ENCODE data around the gene AZU1. TPM values are rescaled to one million over a fixed set of nuclear protein-coding genes. Genes with fewer than 3 reads are reported as not detected.
A peak's percentile ranks its signal among the peaks of the same experiment; 100 is the strongest.
"Not testable (repeated sequence)": the region's sequence is repeated elsewhere in the genome, so short reads cannot be mapped to it uniquely, and the experiment has no call there.

The AZU1 gene
- total RNA-seq, 1 experiment from 2014 or later: not detected

DNA sequence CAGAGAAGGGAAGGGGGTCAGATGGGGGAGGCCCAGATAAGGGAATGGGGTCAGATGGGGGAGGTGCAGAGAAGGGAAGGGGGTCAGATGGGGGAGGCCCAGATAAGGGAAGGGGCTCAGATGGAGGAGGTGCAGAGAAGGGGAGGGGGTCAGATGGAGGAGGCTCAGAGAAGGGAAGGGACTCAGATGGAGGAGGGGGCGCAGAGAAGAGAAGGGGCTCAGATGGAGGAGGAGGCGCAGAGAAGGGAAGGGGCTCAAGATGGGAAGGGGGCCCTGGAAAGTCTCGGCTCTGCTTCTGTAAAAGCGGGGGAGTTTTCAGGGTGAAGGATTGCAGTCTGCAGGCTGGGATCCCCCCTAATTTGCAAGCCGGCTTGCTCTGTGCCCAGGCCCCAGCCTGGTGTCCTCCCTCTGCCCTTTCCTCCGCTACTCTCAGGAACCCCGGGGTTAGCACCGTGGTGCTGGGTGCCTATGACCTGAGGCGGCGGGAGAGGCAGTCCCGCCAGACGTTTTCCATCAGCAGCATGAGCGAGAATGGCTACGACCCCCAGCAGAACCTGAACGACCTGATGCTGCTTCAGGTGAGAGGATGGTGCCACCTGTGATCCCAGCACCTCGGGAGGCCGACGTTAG, 1.6 kb downstream of the AZU1 start:
- no peak for DNase-seq (ENCODE audit: low read depth)

DNA sequence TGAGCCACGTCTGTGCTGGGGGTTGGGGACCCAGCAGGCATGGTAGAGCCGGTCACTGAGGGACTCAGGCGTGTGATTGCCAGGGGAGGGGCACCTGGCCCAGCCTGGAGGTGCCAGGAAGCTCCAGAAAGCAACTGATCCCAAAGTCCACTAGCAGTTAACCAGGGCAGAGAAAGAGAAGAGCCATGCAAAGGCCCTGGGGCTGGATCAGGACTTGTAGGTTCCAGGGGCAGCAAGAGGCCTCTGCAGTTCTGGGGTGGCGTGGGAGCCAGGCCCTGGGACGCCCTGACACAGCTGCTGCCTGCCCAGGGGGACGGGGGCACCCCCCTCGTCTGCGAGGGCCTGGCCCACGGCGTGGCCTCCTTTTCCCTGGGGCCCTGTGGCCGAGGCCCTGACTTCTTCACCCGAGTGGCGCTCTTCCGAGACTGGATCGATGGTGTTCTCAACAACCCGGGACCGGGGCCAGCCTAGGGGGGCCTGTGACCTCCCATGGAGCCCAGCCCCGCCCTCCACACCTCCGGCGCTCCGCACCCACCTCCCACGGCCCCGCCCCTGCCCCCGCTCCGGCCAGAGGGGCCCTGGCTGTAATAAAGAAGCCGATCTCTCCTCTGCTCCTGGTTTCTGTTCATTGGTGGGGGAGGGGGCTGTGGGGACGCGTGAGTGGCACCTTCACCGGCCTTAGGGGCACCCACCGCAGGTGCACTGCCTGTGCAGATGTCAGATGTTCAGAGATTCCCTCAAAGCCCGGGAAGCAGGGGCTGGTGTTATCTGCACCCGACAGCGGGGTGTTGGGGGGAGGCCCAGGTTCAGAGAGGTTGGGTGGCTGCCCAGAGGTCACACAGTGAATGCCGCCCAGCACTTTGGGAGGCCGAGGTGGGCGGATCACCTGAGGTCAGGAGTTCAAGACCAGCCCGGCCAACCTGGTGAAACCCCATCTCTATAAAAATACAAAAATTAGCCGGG, 4.1 kb downstream of the AZU1 start:
- no peak for DNase-seq (ENCODE audit: low read depth)

DNA sequence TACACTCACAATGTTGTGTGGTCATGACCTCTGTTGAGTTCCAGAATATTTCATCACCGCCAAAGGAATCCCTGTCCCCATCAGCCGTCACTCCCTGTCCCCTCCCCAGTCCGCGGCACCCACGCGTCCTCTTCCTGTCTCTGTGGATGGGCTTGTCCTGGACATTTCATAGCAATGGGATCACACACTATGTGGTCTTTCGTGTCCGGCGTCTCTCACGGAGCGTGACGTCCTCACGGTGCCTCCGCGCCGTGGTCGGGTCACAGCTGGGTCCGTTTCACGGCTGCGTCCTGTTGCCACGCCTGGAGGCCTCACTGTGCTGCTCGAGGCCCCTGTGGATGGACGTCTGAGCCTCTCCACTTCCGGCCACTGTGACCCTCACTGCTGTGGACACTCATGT, 6.6 kb downstream of the AZU1 start:
- no peak for DNase-seq (ENCODE audit: low read depth)

DNA sequence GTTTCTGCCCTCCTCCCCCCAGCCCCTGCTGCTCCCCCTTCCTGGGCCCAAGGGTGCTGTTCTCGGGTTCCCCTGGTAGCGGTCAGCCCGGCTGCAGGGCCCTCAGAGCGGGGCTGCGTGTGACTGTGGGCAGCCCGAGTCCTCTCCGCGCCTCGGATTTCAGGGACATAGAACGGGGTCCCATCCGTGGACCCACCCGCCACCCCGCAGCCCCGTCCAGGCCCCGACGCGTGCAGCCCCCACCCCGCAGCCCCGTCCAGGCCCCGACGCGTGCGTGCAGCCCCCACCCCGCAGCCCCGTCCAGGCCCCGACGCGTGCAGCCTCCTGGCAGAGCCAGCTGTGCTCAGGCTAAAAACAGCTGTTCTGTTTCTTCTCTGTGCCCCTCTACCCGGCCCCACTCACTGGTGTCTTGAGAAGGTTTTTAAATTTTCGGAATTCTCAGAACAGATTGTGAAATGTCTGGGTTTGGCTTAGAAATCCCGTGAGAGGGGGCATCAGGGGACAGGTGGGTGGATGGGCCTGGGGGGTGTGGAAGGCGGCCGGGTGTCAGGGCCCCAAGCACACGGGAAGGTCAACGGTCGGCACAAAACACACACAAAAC, 7.7 kb downstream of the AZU1 start:
- no peak for DNase-seq (ENCODE audit: low read depth)

DNA sequence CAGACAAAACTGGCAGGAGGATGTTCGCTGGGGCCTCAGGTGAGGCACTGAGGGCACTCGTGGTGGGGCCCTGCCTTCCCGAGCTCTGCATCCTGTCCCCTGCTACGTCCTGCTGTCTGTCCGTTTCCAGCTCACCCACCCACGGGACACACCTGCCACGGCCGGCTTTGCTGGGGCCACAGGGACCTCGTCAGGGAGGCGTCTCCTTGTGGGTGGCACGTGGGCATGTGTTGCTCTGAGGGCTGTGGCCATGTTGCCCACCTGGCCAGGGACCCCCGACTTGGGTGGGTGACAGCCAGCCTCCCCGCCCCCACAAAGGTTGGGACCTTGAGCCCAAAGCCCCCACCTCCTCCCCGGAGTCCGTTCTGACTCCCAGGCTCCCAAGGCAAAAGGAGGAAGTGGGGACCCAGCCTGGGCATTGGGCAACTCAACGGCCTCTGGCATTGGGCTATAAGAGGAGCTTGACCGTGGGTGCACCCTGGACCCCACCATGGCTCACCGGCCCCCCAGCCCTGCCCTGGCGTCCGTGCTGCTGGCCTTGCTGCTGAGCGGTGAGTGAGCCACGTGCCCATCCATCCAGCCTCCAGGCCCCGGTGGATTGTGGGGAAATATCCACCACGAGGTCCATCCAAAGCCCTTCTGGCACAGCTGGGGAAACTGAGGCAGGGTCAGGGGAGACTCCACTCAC, 13.0 kb downstream of the AZU1 start, which contains the start of gene PRTN3:
Gene PRTN3, plus strand, starts transcription at position 481 of the 688 bp plus-strand sequence. Its CDS starts 10 bp downstream, at position 491.
- no peak for DNase-seq (ENCODE audit: low read depth)

DNA sequence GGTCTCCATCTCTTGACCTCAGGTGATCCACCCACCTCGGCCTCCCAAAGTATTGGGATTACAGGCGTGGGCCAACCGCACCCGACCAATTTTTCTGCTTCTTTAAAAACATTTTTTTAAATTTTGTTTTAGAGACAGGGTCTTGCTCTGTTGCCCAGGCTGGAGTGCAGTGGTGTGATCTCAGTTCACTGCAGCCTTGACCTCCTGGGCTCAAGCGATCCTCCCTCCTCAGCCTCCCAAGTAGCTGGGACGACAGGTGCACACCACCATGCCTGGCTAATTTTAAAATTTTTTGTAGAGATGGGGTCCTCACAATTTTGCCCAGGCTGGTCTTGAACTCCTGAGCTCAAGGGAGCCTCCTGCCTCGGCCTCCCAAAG, 15.2 kb downstream of the AZU1 start:
- DNase-seq (ENCODE audit: low read depth): not testable (repeated sequence)

DNA sequence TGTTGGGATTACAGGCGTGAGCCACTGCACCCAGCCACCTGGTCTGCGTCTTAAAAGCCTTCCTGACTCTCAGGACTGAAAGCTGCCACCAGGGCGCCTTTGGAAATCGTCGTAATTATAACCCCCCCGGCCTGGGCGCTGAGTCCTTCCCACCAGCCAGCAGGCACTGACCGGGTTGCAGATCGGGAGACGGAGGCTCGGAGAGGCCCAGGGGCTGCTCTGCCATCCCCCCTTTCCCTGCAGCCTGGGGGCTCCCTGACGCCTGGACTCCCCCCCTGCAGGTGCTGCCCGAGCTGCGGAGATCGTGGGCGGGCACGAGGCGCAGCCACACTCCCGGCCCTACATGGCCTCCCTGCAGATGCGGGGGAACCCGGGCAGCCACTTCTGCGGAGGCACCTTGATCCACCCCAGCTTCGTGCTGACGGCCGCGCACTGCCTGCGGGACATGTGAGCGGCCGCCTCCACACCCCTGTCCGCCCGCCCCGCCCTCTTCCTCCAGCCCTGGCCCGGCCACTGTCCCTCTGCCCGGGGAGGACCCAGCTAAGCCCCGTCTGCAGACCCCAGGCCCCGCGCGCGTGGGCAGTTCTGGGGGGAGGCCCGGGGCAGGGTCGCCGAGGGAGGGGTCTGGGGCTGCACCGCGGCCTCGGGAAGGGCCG, 15.7 kb downstream of the AZU1 start:
- DNase-seq (ENCODE audit: low read depth): no peak

DNA sequence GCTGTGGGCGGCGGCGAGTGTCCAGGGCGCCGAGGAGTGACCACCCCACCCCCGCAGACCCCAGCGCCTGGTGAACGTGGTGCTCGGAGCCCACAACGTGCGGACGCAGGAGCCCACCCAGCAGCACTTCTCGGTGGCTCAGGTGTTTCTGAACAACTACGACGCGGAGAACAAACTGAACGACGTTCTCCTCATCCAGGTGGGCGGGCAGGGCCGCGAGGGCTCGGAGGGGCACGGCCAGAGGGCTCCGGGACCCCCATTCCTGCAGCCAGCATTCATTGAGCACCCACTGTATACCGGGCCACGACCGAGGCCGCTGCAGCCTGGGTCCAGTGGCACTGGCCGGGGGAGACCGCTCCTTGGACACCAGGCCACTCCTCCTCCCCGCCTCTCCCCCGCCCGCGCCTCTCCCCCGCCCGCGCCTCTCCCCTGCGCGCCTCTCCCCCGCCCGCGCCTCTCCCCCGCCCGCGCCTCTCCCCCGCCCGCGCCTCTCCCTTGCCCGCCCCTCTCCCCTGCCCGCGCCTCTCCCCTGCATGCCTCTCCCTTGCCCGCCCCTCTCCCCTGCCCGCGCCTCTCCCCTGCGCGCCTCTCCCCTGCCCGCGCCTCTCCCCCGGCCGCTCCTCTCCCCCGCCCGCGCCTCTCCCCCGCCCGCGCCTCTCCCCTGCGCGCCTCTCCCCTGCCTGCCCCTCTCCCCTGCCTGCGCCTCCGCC, 16.4 kb downstream of the AZU1 start:
- no peak for DNase-seq (ENCODE audit: low read depth)

DNA sequence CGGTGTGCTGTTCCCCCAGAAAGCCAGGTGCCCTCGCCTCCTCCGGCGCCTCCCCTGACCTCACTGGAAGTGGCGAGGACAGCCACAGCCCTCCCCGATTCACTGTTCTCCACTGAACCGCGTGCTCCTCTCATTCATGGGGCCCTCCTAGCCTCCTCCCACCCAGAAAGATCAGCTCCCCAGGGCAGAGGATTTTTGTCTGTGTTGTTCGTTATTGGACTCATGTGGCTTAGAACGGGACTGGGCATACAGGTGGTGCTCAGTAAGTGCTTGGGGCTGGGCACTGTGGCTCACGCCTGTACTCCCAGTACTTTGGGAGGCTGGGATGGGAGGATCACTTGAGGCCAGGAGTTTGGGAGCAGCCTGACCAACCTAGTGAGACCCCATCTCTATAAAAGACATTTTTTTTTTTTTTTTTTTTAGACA, 16.9 kb downstream of the AZU1 start:
- no peak for DNase-seq (ENCODE audit: low read depth)

DNA sequence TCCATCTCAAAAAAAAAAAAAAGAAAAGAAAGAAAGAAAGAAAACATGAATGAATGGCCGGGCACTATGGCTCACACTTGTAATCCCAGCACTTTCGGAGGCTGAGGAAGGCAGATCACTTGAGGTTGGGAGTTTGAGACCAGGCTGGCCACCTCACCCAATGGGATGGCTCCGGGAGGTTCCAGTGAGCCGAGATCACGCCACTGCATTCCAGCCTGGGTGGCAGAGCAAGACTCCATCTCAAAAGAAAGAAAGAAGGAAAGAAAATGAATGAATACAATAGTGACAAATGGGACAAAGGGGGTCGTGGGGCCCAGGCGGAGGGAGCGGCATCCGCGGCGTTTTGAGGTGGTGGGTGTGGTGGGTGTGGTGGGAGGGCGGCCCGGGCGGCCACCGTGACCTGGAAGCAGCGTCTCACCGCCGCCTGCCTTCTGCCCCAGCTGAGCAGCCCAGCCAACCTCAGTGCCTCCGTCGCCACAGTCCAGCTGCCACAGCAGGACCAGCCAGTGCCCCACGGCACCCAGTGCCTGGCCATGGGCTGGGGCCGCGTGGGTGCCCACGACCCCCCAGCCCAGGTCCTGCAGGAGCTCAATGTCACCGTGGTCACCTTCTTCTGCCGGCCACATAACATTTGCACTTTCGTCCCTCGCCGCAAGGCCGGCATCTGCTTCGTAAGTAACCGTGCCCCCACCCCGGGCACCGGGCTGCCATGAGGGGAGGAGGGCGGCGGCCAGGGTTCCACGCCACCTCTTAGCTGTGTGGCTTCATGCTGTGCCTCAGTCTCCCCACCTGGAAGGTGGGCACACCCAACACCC, 18.3 kb downstream of the AZU1 start:
- no peak for DNase-seq (ENCODE audit: low read depth)

DNA sequence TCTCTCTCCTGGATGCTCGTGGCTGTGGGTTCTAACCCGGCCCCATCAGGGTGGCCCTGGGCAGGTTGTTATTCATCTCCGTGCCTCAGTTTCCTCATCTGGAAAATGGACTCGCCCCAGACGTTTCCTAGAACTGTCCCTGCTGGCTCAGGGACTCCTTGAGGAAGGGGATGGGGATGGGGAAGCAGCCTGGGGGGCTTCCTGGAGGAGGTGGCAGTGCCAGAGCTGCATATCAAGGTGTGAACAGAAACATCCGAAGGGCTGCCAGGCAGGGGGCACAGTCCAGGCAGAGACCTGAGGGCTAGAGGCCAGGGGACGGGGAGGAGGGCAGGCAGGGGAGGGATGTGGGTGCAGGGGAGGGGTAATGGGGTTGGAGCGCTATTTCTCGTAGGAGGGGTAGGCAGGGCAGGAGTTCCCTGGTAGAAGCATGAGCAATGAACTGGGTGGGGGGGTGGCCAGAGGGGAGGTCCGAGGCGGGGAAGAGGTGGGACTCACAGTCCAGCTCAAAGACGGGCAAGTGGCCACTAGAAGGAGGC, 20.8 kb downstream of the AZU1 start:
- no peak for DNase-seq (ENCODE audit: low read depth)

DNA sequence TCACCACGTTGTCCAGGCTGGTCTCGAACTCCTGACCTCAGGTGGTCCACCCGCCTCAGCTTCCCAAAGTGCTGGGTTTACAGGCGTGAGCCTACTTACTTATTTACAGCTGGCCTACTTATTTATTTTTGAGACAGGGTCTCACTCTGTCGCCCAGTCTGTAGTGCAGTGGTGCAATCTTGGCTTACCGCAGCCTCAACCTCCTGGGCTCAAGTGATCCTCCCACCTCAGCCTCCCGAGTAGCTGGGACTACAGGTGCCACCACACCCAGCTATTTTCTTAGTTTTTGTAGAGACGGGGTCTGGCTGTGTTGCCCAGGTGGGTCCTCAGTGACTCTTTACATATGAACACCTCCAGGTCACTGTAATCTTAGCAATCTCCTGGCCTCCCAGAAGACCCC, 21.6 kb downstream of the AZU1 start:
- DNase-seq (ENCODE audit: low read depth): not testable (repeated sequence)

DNA sequence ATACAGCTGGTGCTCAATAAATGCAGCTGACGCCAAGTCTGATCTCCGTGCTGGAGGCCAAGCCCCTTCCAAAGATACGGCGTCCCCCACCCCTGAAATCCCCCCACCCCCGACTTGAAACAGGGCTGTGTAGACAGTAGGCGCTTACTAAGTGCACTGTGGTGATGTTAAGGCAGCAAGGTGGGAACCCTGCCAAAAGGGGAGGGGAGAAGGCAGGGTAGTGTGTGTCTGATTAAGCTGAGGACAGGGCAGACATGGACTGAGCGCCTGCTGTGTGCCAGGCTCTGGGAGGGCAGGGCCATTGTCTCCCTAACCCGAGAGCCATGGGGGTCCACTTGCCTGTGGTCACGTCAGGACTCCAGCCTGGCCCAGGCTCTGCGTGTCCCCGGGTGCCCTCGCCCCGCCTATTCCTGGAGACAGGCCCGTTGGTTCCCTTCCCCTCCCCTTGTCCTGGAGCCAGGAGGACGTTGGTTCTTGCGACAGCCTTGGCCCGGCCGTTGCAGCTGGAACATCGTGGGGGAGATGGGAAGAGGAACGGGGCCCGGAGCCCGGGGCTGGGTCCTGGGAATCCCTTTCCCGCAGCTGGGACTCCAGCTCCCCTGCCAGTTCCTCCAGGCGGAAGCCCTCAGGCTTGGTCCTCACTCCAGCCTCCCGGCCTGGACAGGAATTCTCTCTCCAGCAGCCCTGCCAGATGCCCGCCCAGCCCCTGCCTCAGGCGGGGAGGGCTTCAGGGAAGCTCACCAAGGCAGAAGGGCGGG, 22.8 kb downstream of the AZU1 start:
- peak; percentile 73 for DNase-seq (ENCODE audit: low read depth)

DNA sequence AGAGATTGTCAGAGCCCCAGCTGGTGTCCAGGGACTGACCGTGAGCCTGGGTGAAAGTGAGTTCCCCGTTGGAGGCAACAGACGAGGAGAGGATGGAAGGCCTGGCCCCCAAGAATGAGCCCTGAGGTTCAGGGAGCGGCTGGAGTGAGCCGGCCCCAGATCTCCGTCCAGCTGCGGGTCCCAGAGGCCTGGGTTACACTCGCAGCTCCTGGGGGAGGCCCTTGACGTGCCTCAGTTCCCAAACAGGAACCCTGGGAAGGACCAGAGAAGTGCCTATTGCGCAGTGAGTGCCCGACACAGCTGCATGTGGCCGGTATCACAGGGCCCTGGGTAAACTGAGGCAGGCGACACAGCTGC, 23.3 kb downstream of the AZU1 start:
- DNase-seq (ENCODE audit: low read depth): no peak

DNA sequence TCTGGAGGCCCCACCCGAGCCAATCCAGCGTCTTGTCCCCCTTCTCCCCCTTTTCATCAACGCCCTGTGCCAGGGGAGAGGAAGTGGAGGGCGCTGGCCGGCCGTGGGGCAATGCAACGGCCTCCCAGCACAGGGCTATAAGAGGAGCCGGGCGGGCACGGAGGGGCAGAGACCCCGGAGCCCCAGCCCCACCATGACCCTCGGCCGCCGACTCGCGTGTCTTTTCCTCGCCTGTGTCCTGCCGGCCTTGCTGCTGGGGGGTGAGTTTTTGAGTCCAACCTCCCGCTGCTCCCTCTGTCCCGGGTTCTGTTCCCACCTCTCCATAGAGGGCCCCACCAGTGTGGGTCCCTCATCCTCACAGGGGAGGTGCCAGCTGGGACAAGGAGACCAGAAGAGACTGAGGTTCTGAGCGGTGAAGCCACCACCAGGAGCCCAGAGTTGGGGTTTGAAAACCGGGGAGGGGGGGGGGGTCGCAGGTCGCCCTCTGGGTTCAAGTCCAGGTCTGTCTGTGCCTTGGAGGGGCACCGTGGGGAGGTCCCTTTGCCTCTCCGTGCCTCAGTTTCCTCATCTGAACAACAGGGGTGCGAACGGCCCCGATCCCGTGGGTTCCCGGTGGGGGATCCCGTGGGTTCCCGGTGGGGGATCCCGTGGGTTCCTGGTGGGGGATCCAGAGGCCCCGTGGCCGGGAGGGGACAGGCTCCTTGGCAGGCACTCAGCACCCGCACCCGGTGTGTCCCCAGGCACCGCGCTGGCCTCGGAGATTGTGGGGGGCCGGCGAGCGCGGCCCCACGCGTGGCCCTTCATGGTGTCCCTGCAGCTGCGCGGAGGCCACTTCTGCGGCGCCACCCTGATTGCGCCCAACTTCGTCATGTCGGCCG, 24.7 kb downstream of the AZU1 start, which contains the start of gene ELANE:
Gene ELANE, plus strand, starts transcription at position 168 of the 878 bp plus-strand sequence. Its CDS starts 26 bp downstream, at position 194.
- no peak for DNase-seq (ENCODE audit: low read depth)

DNA sequence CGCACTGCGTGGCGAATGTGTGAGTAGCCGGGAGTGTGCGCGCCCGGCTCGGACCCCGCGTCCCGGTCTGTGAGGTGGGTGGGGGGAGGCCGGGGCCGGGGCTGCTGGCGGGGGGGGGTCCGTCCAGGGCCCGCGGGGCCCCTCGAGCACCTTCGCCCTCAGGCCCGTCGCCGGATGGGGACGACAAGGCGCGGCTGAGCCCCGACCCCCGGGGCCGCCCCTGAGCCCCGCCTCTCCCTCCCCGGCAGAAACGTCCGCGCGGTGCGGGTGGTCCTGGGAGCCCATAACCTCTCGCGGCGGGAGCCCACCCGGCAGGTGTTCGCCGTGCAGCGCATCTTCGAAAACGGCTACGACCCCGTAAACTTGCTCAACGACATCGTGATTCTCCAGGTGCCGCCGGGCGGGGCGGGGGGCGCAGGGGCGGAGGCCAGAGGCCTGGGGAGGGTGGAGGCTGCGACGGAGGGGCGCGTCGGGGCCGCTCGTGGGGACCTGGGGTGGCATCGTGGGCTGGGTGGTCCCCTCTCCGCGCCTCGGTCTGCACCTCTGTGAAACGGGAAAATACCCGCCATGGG, 25.5 kb downstream of the AZU1 start:
- DNase-seq (ENCODE audit: low read depth): no peak

DNA sequence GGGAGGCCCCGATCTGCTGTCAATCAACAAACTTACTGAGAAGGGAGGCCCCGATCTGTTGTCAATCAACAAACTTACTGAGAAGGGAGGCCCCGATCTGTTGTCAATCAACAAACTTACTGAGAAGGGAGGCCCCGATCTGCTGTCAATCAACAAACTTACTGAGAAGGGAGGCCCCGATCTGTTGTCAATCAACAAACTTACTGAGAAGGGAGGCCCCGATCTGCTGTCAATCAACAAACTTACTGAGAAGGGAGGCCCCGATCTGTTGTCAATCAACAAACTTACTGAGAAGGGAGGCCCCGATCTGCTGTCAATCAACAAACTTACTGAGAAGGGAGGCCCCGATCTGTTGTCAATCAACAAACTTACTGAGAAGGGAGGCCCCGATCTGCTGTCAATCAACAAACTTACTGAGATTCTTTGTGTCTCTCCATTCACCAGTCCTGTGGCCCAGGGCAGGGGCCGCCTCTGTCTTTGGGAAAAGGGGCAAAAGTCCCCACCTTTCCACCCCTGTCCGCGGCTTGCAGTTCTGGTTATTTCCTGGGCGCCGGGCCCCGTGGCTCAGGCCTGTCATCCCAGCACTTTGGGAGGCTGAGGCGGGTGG, 26.1 kb downstream of the AZU1 start:
- DNase-seq (ENCODE audit: low read depth): not testable (repeated sequence)
